Subcutaneous adipose tissue (tissue), 4 donors: ENCODE measurements around the gene FOXD1. TPM values are rescaled to one million over a fixed set of nuclear protein-coding genes. Genes with fewer than 3 reads are reported as not detected.

ENCODE experiments used
- total RNA-seq, 4 donors: library from RNA; depleted of rRNA; stranded (reverse); fragments of >200 nt; gene quantifications; one replicate each; pipeline ENCODE4 v1.1.0, GENCODE V29; 2016
- TF ChIP-seq, protein P1 (sequence below): fragments of 450-650 bp; IDR thresholded peaks from one replicate; pipeline ENCODE4 v1.5.1; 2016; ENCODE audit warnings: low read depth, mild to moderate bottlenecking, control low read depth, antibody characterized with exemption, moderate library complexity

The FOXD1 gene
- total RNA-seq, 4 donors from 2014 or later = 0.22 TPM; not detected in 3

DNA sequence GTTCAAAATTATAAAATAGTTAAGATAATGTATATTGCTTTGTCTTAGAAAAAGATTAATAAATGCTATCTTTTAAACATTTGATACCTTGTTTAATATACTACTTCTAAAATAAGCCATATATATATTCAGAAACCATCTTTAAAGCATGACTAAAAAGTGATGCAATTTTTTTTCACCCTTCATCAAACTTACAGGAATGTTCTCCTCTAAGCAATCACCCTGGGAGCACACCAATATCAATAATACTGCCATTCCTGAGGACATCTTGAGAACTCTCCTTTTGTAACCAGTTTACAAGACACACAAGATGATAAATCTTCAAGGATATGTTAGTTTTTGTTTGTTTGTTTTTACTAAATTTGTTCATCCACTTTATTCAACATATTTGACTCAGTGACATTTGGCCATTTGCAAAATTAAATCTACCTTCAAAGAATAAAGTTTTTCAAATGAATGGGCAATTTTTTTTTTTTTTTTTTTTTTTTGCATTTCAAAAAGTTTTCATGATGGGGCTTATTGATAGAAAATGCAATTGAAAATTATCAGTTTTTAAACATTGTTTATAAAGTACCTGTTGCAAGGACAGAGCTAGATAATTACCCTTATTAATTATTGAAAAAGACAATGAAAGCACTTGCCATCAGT, 17.2 kb downstream of the FOXD1 start:
- TF ChIP-seq, protein P1, sequence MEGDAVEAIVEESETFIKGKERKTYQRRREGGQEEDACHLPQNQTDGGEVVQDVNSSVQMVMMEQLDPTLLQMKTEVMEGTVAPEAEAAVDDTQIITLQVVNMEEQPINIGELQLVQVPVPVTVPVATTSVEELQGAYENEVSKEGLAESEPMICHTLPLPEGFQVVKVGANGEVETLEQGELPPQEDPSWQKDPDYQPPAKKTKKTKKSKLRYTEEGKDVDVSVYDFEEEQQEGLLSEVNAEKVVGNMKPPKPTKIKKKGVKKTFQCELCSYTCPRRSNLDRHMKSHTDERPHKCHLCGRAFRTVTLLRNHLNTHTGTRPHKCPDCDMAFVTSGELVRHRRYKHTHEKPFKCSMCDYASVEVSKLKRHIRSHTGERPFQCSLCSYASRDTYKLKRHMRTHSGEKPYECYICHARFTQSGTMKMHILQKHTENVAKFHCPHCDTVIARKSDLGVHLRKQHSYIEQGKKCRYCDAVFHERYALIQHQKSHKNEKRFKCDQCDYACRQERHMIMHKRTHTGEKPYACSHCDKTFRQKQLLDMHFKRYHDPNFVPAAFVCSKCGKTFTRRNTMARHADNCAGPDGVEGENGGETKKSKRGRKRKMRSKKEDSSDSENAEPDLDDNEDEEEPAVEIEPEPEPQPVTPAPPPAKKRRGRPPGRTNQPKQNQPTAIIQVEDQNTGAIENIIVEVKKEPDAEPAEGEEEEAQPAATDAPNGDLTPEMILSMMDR = no peak

- TF ChIP-seq, protein P1 = no peak
Measured at GRCh38 chr5:73426034-73426433, 22.5 kb downstream of the FOXD1 start.

DNA sequence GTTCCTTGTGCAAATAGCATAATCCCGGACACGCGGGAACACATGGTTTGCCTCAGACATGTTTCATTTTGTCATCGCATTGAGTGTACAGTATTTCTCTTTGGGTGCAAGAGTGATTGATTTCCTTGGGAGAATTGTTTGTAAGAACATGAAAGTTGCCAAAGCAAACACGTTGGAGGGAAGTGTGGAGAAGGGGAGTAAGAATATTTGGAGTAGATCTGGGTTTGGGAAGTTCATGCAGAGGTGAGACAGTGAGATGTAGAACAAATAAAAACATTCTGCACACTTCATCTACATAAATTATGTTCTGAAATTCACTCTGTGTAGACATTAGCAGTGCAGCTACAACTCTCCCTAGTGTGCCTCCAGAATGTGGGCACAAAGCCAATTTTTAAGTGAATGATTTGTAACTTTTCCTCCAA, 24.0 kb downstream of the FOXD1 start:
- TF ChIP-seq, protein P1 = no peak

GRCh38 chr5:73422164-73422563, 26.4 kb downstream of the FOXD1 start:
- TF ChIP-seq, protein P1 = no peak

DNA sequence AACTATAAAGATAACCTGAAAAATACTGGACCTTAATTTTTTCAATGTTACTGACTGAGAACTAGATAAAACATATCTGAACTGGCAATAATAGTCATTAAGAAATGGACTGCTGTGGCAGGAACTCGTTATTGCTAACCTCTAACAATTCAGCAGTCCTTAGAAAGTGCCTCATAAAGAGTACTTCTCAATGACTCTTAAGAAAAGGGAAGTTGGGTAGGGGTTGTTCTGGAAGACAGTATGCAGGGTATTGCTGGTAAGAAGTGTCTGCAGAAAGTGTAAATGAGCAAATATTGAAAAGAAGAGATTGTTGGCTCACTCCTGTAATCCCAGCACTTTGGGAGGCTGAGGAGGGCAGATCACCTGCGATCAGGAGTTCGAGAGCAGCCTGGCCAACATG, 27.9 kb downstream of the FOXD1 start:
- TF ChIP-seq, protein P1 = no peak

DNA sequence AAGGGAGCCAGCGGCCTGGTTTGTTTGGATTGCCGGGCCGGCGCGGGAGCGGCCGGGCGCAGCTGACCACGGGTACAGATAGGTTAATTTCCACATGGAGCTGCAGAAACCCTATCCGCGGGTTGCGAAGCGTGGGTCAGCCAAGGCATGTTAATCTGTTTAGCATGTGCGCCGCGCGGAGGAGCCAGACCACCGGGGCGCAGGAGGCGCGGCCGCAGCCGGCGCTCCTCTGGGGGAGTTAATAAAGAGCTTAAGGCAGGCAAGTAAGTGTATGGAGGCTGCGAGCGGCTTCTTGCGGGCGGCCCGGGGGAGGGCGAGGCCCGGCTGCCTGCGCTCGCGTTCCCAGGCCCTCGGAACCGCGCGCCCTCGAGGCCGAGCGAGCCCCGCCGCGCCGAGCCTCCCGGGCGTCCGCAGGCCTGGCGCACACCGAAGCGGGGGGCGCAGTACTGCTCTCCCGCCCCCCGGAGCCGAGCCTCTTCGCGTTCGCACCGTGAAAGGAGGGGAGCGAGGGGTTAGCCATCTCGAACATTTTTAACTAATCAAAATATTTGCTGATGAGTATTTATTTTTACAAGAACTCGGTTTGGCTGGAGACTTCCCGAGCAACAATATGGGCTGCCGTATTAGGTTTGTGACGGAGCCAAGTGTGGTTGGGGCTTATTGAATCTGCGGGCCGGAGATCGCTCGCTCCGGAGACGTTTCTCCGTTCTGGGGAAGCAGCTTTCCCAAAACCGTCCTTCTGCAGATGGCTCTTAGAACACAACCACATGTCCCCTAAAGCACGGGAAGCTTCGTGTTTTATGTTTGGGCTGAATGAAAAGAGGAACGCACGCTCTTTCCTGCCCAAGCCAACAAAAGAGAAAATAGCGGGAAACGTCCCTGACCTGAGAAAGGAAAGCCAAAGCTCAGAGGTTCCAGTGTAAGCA, 28.8 kb downstream of the FOXD1 start:
- TF ChIP-seq, protein P1 = no peak

- TF ChIP-seq, protein P1 = no peak
Measured at GRCh38 chr5:73419117-73419464, 29.5 kb downstream of the FOXD1 start.
